ENCODE measurements around the gene MRM1. TPM values are rescaled to one million over a fixed set of nuclear protein-coding genes. Genes with fewer than 3 reads are reported as not detected.
"Not testable (repeated sequence)": the region's sequence is repeated elsewhere in the genome, so short reads cannot be mapped to it uniquely, and the experiment has no call there.

The MRM1 gene
- total and polyA plus RNA-seq, 7 donors = 2.8 to 15.0 (median 5.3) TPM

DNA sequence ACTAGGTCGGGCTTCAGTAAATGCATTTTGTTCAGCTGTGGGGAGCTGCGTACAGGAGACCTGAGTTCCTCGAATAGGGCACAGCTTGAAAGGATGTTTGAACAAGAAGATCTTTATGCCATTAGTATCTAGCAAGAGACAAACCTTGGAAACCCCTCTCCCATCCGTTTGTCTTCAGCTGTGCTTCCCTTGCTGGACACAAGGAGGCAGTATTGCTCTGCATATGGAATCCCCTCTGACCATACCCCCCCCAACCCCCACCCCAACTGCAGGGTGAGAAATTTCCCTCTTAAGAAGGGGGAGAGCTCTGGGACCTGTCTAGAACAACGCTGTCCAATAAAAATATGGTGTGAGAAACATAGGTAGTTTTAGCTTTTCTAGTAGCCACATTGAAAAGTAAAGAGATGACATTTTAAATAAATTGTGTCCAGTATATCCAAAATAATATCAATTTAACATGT, 1.6 kb downstream of the MRM1 start:
- TF ChIP-seq EP300 (IDR thresholded peaks at IDR 0.05) (no peak), CTCF (IDR thresholded peaks at IDR 0.05) (peak in 3 of 4 experiments; percentile 56 to 78 (median 68))
- intact Hi-C loops (cut with DNase I) = loop anchor here (10.0 kb wide), 3 partner anchors 352 to 752 kb away; no protein-coding TSS in a partner anchor
- no peaks in the 10 kb centered on the region for H3K9me3 ChIP-seq
- peaks cover 0 to 29% (median 19%) of the 10 kb centered on the region in 4 donors for H3K4me1 ChIP-seq
- H3K36me3 ChIP-seq = no peaks in the 10 kb centered on the region
- no peaks in the 10 kb centered on the region for H3K27me3 ChIP-seq
- peak overlapping the region in 1 of 4 donors; percentile 89 for H3K27ac ChIP-seq
- WGBS, 2 donors = 2 to 8% methylated on average over 5 of the region's 5 CpGs
- peak overlapping the region in 3 of 4 donors; percentile 68 to 97 (median 83) for H3K4me3 ChIP-seq
- DNase-seq = peak; percentile 68

- H3K9me3 ChIP-seq, H3K27me3 ChIP-seq, H3K27ac ChIP-seq, H3K36me3 ChIP-seq, H3K4me3 ChIP-seq, DNase-seq: not testable (repeated sequence)
- intact Hi-C loops (cut with DNase I) = loop anchor here (10.0 kb wide), 3 partner anchors 350 to 750 kb away; no protein-coding TSS in a partner anchor
- peaks cover 0 to 37% (median 24%) of the 10 kb centered on the region in 4 donors for H3K4me1 ChIP-seq
- WGBS, 2 donors = 95 to 97% methylated on average over 5 of the region's 5 CpGs
Measured at GRCh38 chr17:36605028-36605427, 3.6 kb downstream of the MRM1 start.

- no peak for TF ChIP-seq CTCF (IDR thresholded peaks at IDR 0.05)
- no peak for TF ChIP-seq POLR2A (IDR thresholded peaks at IDR 0.05)
- TF ChIP-seq EP300 (IDR thresholded peaks at IDR 0.05) = no peak
- TF ChIP-seq POLR2AphosphoS5 (IDR thresholded peaks at IDR 0.05) = no peak
- intact Hi-C loops (cut with DNase I) = loop anchor here (10.0 kb wide), 3 partner anchors 347 to 747 kb away; no protein-coding TSS in a partner anchor
- Histone ChIP-seq H3K36me3 (no peaks in the 10 kb centered on the region), H3K9me3 (no peaks in the 10 kb centered on the region), H3K27me3 (no peaks in the 10 kb centered on the region), H3K27ac (no peak overlapping the region), H3K4me3 (no peak overlapping the region), H3K4me1 (peaks cover 0 to 13% (median 6%) of the 10 kb centered on the region in 4 donors)
- no peak for DNase-seq
- 73 to 89% methylated on average over 7 of the region's 7 CpGs for WGBS, 2 donors
Measured at GRCh38 chr17:36608280-36608679, 6.9 kb downstream of the MRM1 start.

DNA sequence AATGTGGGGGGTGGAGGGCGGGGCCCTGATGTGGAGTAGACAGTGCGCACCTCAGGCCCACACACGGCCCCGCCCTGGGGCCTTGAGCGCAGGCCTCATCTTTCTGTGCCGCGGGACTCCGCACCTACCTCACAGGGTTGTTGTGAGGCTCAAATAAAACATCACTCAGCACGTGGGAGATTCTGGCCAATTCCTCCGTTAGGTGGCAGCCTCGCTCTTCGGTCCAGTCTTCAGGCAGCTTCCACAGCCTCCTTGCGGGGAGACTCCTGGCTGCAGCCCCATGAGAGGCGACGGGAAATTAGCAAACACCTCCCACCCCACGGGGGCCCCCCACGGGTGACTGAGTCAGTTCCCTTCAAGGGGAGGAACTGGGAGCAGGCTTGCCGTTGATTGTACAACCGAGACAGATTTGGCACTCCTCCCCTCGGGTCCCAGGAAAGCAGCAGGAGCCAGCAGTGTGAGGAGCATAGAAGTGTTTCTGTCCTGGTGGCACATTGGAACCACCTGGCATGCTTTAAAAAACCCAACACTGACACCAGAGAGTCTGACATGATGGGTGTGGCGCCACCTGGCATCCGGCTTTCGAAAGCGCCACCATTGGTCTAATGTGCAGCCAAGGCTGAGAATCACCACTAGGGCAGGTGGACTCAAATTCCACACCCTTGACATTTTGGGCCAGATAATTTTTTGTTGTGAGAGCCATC, 7.6 kb downstream of the MRM1 start:
- no peak overlapping the region for H3K27ac ChIP-seq
- no peak for DNase-seq
- H3K27me3 ChIP-seq = peaks cover 0 to 5% (median 0%) of the 10 kb centered on the region in 3 donors
- H3K4me1 ChIP-seq = peaks cover 0 to 11% (median 4%) of the 10 kb centered on the region in 4 donors
- no peaks in the 10 kb centered on the region for H3K9me3 ChIP-seq
- WGBS, 2 donors = 23 to 50% methylated on average over 24 of the region's 24 CpGs
- no peak overlapping the region for H3K4me3 ChIP-seq
- TF ChIP-seq POLR2A (IDR thresholded peaks at IDR 0.05) (no peak), POLR2AphosphoS5 (IDR thresholded peaks at IDR 0.05) (no peak), CTCF (IDR thresholded peaks at IDR 0.05) (peak in 3 of 4 experiments; percentile 25 to 32 (median 31)), EP300 (IDR thresholded peaks at IDR 0.05) (no peak)
- no peaks in the 10 kb centered on the region for H3K36me3 ChIP-seq
- intact Hi-C loops (cut with DNase I) = loop anchor here (10.0 kb wide), 3 partner anchors 346 to 746 kb away; no protein-coding TSS in a partner anchor

GRCh38 chr17:36609498-36609862, 8.1 kb downstream of the MRM1 start:
- TF ChIP-seq EP300 (IDR thresholded peaks at IDR 0.05) = no peak
- TF ChIP-seq CTCF (IDR thresholded peaks at IDR 0.05) = no peak
- no peak for TF ChIP-seq POLR2A (IDR thresholded peaks at IDR 0.05)
- TF ChIP-seq POLR2AphosphoS5 (IDR thresholded peaks at IDR 0.05) = no peak
- H3K27ac ChIP-seq = no peak overlapping the region
- H3K36me3 ChIP-seq = no peaks in the 10 kb centered on the region
- H3K4me3 ChIP-seq = no peak overlapping the region
- peaks cover 0 to 10% (median 0%) of the 10 kb centered on the region in 3 donors for H3K27me3 ChIP-seq
- 85 to 86% methylated on average over 7 of the region's 7 CpGs for WGBS, 2 donors
- intact Hi-C loops (cut with DNase I) = loop anchor here (10.0 kb wide), 3 partner anchors 345 to 745 kb away; no protein-coding TSS in a partner anchor
- H3K9me3 ChIP-seq = no peaks in the 10 kb centered on the region
- H3K4me1 ChIP-seq = peaks cover 0 to 11% (median 4%) of the 10 kb centered on the region in 4 donors
- DNase-seq = no peak
